ENCODE results near the gene KANSL1. TPM values are rescaled to one million over a fixed set of nuclear protein-coding genes. Genes with fewer than 3 reads are reported as not detected.
A peak's percentile ranks its signal among the peaks of the same experiment; 100 is the strongest.

Gene KANSL1
- total RNA-seq, 1 donor from 2014 or later: 56.2 TPM

GRCh38 chr17:46198233-46198632, 5.0 kb upstream of the KANSL1 start:
- no peak for DNase-seq (ENCODE audit: low read depth)
- Histone ChIP-seq H3K4me3 (ENCODE audit: low read depth, low read length) (no peak overlapping the region), H3K36me3 (ENCODE audit: control insufficient read depth, insufficient read depth, low read length) (no peaks in the 10 kb centered on the region), H3K27me3 (ENCODE audit: control insufficient read depth, insufficient read depth, low read length) (no peaks in the 10 kb centered on the region)
- TF ChIP-seq, protein P1, sequence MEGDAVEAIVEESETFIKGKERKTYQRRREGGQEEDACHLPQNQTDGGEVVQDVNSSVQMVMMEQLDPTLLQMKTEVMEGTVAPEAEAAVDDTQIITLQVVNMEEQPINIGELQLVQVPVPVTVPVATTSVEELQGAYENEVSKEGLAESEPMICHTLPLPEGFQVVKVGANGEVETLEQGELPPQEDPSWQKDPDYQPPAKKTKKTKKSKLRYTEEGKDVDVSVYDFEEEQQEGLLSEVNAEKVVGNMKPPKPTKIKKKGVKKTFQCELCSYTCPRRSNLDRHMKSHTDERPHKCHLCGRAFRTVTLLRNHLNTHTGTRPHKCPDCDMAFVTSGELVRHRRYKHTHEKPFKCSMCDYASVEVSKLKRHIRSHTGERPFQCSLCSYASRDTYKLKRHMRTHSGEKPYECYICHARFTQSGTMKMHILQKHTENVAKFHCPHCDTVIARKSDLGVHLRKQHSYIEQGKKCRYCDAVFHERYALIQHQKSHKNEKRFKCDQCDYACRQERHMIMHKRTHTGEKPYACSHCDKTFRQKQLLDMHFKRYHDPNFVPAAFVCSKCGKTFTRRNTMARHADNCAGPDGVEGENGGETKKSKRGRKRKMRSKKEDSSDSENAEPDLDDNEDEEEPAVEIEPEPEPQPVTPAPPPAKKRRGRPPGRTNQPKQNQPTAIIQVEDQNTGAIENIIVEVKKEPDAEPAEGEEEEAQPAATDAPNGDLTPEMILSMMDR (IDR thresholded peaks at IDR 0.05; ENCODE audit: insufficient read depth, low read length, poor library complexity, severe bottlenecking): no peak

DNA sequence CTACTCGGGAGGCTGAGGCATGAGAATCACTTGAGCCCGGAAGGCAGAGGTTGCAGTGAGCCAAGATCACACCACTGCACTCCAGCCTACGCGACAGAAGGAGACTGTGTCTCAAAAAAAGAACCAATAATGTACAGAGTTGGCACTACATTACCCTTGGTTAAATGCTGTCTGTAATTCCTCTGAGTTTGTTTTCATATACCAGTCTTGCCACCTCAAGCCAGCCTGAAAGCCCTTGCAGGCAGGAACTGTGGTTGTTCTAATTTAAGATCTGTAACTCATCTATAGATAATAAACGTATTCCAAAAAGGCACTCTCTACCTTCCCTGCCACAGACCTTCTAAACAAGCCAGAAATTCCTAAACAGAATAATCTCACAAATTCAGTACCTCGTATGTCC, 4.3 kb upstream of the KANSL1 start:
- TF ChIP-seq, protein P1 (IDR thresholded peaks at IDR 0.05; ENCODE audit: insufficient read depth, low read length, poor library complexity, severe bottlenecking): no peak
- H3K4me3 ChIP-seq (ENCODE audit: low read depth, low read length): no peak overlapping the region
- no peak for DNase-seq (ENCODE audit: low read depth)
- no peaks in the 10 kb centered on the region for H3K36me3 ChIP-seq (ENCODE audit: control insufficient read depth, insufficient read depth, low read length)
- no peaks in the 10 kb centered on the region for H3K27me3 ChIP-seq (ENCODE audit: control insufficient read depth, insufficient read depth, low read length)

DNA sequence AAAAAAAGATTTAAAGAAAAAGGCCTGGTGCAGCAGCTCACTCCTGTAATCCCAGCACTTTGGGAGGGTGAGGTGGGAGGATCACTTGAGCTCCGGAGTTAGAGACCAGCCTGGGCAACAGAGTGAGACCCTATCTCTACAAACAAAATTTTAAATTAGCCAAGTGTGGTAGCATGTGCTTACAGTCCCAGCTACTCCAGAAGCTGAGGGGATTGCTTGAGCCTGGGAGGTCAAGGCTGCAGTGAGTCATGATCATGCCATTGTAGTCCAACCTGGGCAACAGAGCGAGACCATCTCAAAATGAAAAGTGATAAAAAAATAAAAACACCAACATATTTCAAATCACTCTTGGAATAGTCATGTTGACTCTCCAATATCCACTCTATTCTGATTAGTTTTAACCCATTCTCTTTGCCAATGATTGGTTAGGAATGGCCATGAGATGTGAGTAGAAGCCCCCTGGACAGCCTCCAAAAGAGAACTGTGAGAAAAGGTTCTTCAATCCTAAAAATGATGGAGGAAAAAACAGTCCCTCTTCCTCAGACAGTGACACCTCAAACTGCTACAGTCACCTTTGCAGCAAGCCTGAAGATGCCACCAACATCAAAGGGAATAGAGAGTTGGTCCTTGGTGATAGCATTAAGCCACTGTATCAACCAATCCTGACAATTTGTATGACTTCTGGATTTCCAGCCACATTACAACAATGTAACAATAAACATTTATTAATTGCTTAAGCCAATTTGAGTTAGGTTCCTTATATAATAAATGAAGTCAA, 2.9 kb upstream of the KANSL1 start:
- H3K4me3 ChIP-seq (ENCODE audit: low read depth, low read length): no peak overlapping the region
- no peaks in the 10 kb centered on the region for H3K36me3 ChIP-seq (ENCODE audit: control insufficient read depth, insufficient read depth, low read length)
- no peaks in the 10 kb centered on the region for H3K27me3 ChIP-seq (ENCODE audit: control insufficient read depth, insufficient read depth, low read length)
- no peak for DNase-seq (ENCODE audit: low read depth)
- TF ChIP-seq, protein P1 (IDR thresholded peaks at IDR 0.05; ENCODE audit: insufficient read depth, low read length, poor library complexity, severe bottlenecking): no peak

DNA sequence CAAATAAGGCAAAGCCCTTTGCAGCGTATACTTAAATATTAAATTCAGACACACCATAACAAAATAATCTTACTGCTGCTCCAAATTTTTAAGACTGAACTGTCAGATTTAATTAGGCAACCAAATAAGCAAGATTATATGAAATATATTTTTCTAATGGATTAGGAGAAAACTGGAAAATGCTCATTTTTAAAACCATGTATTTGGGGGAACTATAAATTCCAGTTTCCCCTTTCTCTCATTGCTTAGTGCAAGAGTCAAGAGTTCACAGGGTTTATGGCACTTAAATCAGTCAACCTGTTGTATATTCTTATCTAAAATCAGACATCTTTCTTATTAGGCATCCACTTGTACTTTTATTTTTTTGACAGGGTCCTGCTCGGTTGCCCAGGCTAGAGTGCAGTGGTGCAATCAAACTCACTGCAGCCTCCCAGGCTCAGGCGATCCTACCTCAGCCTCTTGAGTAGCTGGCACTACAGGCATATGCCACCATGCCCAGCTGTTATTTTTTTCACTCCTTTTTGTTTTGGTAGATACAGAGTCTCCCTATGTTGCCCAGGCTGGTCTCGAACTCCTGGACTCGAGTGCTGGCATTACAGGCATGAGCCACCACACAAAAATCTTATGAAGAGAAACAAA, 2.1 kb upstream of the KANSL1 start:
- TF ChIP-seq, protein P1 (IDR thresholded peaks at IDR 0.05; ENCODE audit: insufficient read depth, low read length, poor library complexity, severe bottlenecking): no peak
- DNase-seq (ENCODE audit: low read depth): no peak

DNA sequence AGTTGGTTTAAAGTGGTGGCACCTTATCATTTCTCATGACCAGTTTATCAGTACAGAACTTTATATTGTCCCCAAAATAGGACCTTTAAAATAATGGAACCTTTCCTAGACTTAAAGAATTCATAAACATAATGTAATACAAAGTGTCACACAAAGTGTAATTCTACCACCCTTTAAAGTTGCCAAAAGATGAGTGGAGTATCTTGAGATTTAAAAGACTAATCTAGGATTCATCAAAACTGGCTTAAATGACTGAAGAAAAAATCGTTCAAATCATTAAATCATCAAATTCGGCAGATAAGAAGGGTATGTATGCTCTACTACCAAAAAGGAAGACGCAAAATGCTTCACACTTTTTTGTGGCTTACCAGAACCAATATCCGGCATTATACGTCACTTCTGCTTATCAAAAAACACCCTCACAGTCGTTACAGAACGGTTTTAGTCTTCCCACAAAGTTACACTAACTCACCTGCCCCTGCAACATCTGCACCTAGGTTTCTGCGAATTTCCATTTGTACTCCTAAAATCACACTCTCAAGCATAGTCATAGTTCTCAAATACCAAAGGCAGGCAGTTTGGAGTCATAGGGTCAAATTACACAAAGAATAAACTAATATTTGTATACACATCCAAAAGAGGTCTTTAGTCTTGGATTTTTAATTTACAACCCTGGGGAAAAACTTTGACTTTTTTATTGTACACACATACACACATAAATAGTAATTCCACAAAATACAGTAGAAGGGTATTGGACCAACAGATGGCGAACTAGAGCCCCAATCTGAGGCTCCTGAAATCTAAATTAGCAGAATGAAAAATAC, 1.4 kb upstream of the KANSL1 start:
- H3K4me3 ChIP-seq (ENCODE audit: low read depth, low read length): peak overlapping the region; percentile 79
- no peaks in the 10 kb centered on the region for H3K27me3 ChIP-seq (ENCODE audit: control insufficient read depth, insufficient read depth, low read length)
- TF ChIP-seq, protein P1 (IDR thresholded peaks at IDR 0.05; ENCODE audit: insufficient read depth, low read length, poor library complexity, severe bottlenecking): peak; percentile 56
- DNase-seq (ENCODE audit: low read depth): no peak
- no peaks in the 10 kb centered on the region for H3K36me3 ChIP-seq (ENCODE audit: control insufficient read depth, insufficient read depth, low read length)

More for the DNA sequence above, 2.1 kb upstream of the KANSL1 start:
- Histone ChIP-seq H3K27me3 (ENCODE audit: control insufficient read depth, insufficient read depth, low read length) (no peaks in the 10 kb centered on the region), H3K4me3 (ENCODE audit: low read depth, low read length) (no peak overlapping the region), H3K36me3 (ENCODE audit: control insufficient read depth, insufficient read depth, low read length) (no peaks in the 10 kb centered on the region)
